CD4-positive, alpha-beta T cell (primary cell): ENCODE results near the gene NBEAL2. TPM values are rescaled to one million over a fixed set of nuclear protein-coding genes. Genes with fewer than 3 reads are reported as not detected.
A peak's percentile ranks its signal among the peaks of the same experiment; 100 is the strongest.

ENCODE experiments used
- ATAC-seq: fragments of 200-7000 bp; cut with Tn5 transposase; one replicate; pipeline ENCODE4 v1.10.0; 2022; ENCODE audit warnings: mild to moderate bottlenecking; ENCODE audit not compliant: poor library complexity
- CTCF ChIA-PET: fragments of 350-600 bp; sonication (Branson Sonifier 250); formaldehyde crosslinking; loops from one replicate; lab custom pipeline; 2021; ENCODE audit warnings: antibody characterized with exemption, inconsistent platforms; lab: Charles Lee
- POLR2A ChIA-PET: fragments of 350-600 bp; sonication (Branson Sonifier 250); formaldehyde crosslinking; loops from one replicate; lab custom pipeline; 2021; ENCODE audit warnings: antibody characterized with exemption, inconsistent platforms; lab: Charles Lee
- DNase-seq, 14 experiments: peaks; one replicate each; pipeline ENCODE4 v3.0.0-alpha.2; 2013 to 2020; ENCODE audit warnings: mixed read lengths in 2 of 14
- H3K27ac ChIP-seq, 2 donors: one replicate each; pipeline versions ENCODE4 v1.5.1 to v1.7.0; 2013; ENCODE audit warnings: low read length in 2 of 2, low read depth in 1 of 2, mild to moderate bottlenecking in 1 of 2
- H3K27me3 ChIP-seq, 2 experiments: 1 replicate in 1 of 2; 2 replicates in 1 of 2; pipeline versions ENCODE4 v1.6.1 to v1.7.0; 2013; ENCODE audit warnings: low read length in 2 of 2, control low read depth in 1 of 2, mild to moderate bottlenecking in 1 of 2, moderate library complexity in 1 of 2; ENCODE audit not compliant: insufficient read depth in 2 of 2, control insufficient read depth in 1 of 2
- H3K36me3 ChIP-seq: one replicate; pipeline ENCODE4 v1.6.1; 2013; ENCODE audit warnings: low read length, control low read depth; ENCODE audit not compliant: insufficient read depth
- H3K4me1 ChIP-seq: one replicate; pipeline ENCODE4 v1.6.1; 2013; ENCODE audit warnings: low read length, control low read depth; ENCODE audit not compliant: insufficient read depth
- H3K4me3 ChIP-seq: one replicate; pipeline ENCODE4 v1.5.1; 2013; ENCODE audit warnings: mild to moderate bottlenecking, low read length, moderate library complexity
- H3K9me3 ChIP-seq, 2 experiments: 1 replicate in 1 of 2; 2 replicates in 1 of 2; pipeline versions ENCODE4 v1.6.1 to v1.7.0; 2013; ENCODE audit warnings: low read length in 2 of 2, mild to moderate bottlenecking in 2 of 2, control low read depth in 1 of 2, moderate library complexity in 1 of 2; ENCODE audit not compliant: control insufficient read depth in 1 of 2, insufficient read depth in 1 of 2
- H3K27ac Mint-ChIP-seq: one replicate; pipeline ENCODE4 v1.8.0; 2020; ENCODE audit warnings: mixed read lengths
- H3K27me3 Mint-ChIP-seq: one replicate; pipeline ENCODE4 v1.8.0; 2021; ENCODE audit warnings: mixed read lengths
- H3K36me3 Mint-ChIP-seq: one replicate; pipeline ENCODE4 v1.8.0; 2021; ENCODE audit warnings: low read depth, mixed read lengths
- H3K4me1 Mint-ChIP-seq: one replicate; pipeline ENCODE4 v1.8.0; 2021; ENCODE audit warnings: low read depth, mixed read lengths
- H3K4me3 Mint-ChIP-seq: one replicate; pipeline ENCODE4 v1.8.0; 2020; ENCODE audit warnings: mild to moderate bottlenecking, mixed read lengths
- H3K9me3 Mint-ChIP-seq: one replicate; pipeline ENCODE4 v1.8.0; 2020; ENCODE audit warnings: mixed read lengths
- CTCF ChIP-seq: fragments of 200-600 bp; IDR thresholded peaks from one replicate; pipeline ENCODE4 v1.8.0; 2022; ENCODE audit warnings: antibody characterized with exemption, mild to moderate bottlenecking
- intact Hi-C, 2 experiments: fragments of 100-400 bp; cut with DNase I in 1 of 2; cut with micrococcal nuclease in 1 of 2; formaldehyde crosslinking; loops; one replicate each; pipeline versions ENCODE4 v1.15.1 to v1.9.0; 2023 to 2025; cut with DNase I, micrococcal nuclease
- total RNA-seq, 174 experiments: library from RNA in 2 of 174; stranded (reverse) in 2 of 174; gene quantifications; one replicate each; pipeline ENCODE4 v1.2.3 and lab custom pipeline; 2021 to 2026

Gene NBEAL2
- total RNA-seq, 2 experiments from 2014 or later: 163 to 170 TPM

GRCh38 chr3:46977811-46978195, 1.7 kb upstream of the NBEAL2 start:
- Histone ChIP-seq H3K27me3 (no peaks in the 10 kb centered on the region), H3K27ac (no peak overlapping the region), H3K4me3 (no peak overlapping the region), H3K9me3 (no peaks in the 10 kb centered on the region), H3K4me1 (peaks cover 84% of the 10 kb centered on the region), H3K36me3 (peaks cover 6% of the 10 kb centered on the region)
- H3K27ac Mint-ChIP-seq: peak overlapping the region; percentile 91
- no peak for TF ChIP-seq CTCF
- no peaks in the 10 kb centered on the region for H3K27me3 Mint-ChIP-seq
- ChIA-PET POLR2A (interaction anchor here (1.1 to 2.6 kb wide), 2 partner anchors 10 to 12 kb away, joined by 5 to 22 read pairs; no protein-coding TSS in a partner anchor), CTCF (no interaction called here)
- H3K36me3 Mint-ChIP-seq: peaks cover 22% of the 10 kb centered on the region
- intact Hi-C loops: loop anchor here in 1 of 2 experiments (5.0 kb wide), 2 partner anchors 304 to 499 kb away; partner anchors contain the start of genes KIF9, KLHL18 and SCAP
- H3K9me3 Mint-ChIP-seq: no peaks in the 10 kb centered on the region
- peaks cover 71% of the 10 kb centered on the region for H3K4me1 Mint-ChIP-seq
- no peak for ATAC-seq
- peak overlapping the region; percentile 82 for H3K4me3 Mint-ChIP-seq
- DNase-seq: peak in 1 of 14 experiments; percentile 3

GRCh38 chr3:46978381-46978780, 1.1 kb upstream of the NBEAL2 start:
- Histone ChIP-seq H3K27ac (peak overlapping the region in 1 of 2 donors; percentile 71), H3K4me3 (no peak overlapping the region), H3K36me3 (peaks cover 8% of the 10 kb centered on the region), H3K4me1 (peaks cover 86% of the 10 kb centered on the region), H3K9me3 (no peaks in the 10 kb centered on the region), H3K27me3 (no peaks in the 10 kb centered on the region)
- H3K4me3 Mint-ChIP-seq: peak overlapping the region; percentile 82
- CTCF ChIA-PET: no interaction called here
- H3K27me3 Mint-ChIP-seq: no peaks in the 10 kb centered on the region
- no peak for TF ChIP-seq CTCF
- no peaks in the 10 kb centered on the region for H3K9me3 Mint-ChIP-seq
- peak overlapping the region; percentile 91 for H3K27ac Mint-ChIP-seq
- H3K4me1 Mint-ChIP-seq: peaks cover 71% of the 10 kb centered on the region
- POLR2A ChIA-PET: interaction anchor here (1.0 to 3.2 kb wide), 6 partner anchors 10 to 185 kb away, joined by 3 to 22 read pairs (median 6); partner anchors contain the start of gene SETD2
- H3K36me3 Mint-ChIP-seq: peaks cover 22% of the 10 kb centered on the region
- ATAC-seq: no peak
- DNase-seq: peak in 1 of 14 experiments; percentile 9
- intact Hi-C loops: loop anchor here in 1 of 2 experiments (5.0 kb wide), 2 partner anchors 304 to 499 kb away; partner anchors contain the start of genes KIF9, KLHL18 and SCAP

- no peak for TF ChIP-seq CTCF
- Histone ChIP-seq H3K27ac (peak overlapping the region in 1 of 2 donors; percentile 57), H3K36me3 (peaks cover 6% of the 10 kb centered on the region), H3K4me3 (peak overlapping the region; percentile 82), H3K27me3 (no peaks in the 10 kb centered on the region), H3K9me3 (no peaks in the 10 kb centered on the region), H3K4me1 (peaks cover 87% of the 10 kb centered on the region)
- Mint-ChIP-seq H3K36me3 (peaks cover 8% of the 10 kb centered on the region), H3K4me1 (peaks cover 67% of the 10 kb centered on the region), H3K4me3 (peak overlapping the region; percentile 92), H3K27ac (peak overlapping the region; percentile 87), H3K27me3 (no peaks in the 10 kb centered on the region), H3K9me3 (no peaks in the 10 kb centered on the region)
- DNase-seq (peak in 1 of 14 experiments; percentile 11), ATAC-seq (no peak)
- POLR2A ChIA-PET: interaction anchor here (0.6 to 3.2 kb wide), 18 partner anchors 8 to 496 kb away, joined by 3 to 22 read pairs (median 5); partner anchors contain the start of genes SCAP and SETD2
- intact Hi-C loops: loop anchor here (1.0 to 10.0 kb wide), 4 partner anchors 7 to 497 kb away; partner anchors contain the start of genes KIF9 (in 1 of the 2), KLHL18 (in 1 of the 2) and SCAP (in 1 of the 2)
- CTCF ChIA-PET: interaction anchor here (0.7 to 3.0 kb wide), 6 partner anchors 10 to 71 kb away, joined by 3 to 11 read pairs (median 4); no protein-coding TSS in a partner anchor
Measured at GRCh38 chr3:46979958-46980497, 562 bp downstream of the NBEAL2 start.
